PC-9 (cell line): ENCODE results near the gene PKIB. TPM values are rescaled to one million over a fixed set of nuclear protein-coding genes. Genes with fewer than 3 reads are reported as not detected.
A peak's percentile ranks its signal among the peaks of the same experiment; 100 is the strongest.

ENCODE experiments used
- BruUV-seq: library from RNA; stranded (reverse); fragments of 400-500 nt; replicated peaks from 2 replicates; lab custom pipeline; 2021; lab: Mats Ljungman, UMichigan
- CTCF ChIA-PET: fragments of 300-600 bp; sonication (Branson Sonifier 250); formaldehyde crosslinking; loops from one replicate; lab custom pipeline; 2022; ENCODE audit warnings: antibody characterized with exemption; lab: Charles Lee
- POLR2A ChIA-PET: fragments of 300-600 bp; sonication (Branson Sonifier 250); formaldehyde crosslinking; loops from one replicate; lab custom pipeline; 2022; ENCODE audit warnings: antibody characterized with exemption; ENCODE audit not compliant: unreplicated experiment; lab: Charles Lee
- DNase-seq, 2 experiments: peaks; one replicate each; pipeline versions ENCODE4 v3.0.0 to v3.0.0-alpha.2; 2015 to 2022; ENCODE audit warnings: mixed read lengths in 1 of 2
- H2AFZ ChIP-seq: fragments of 200-600 bp; sonication (generic); 2 replicates; pipeline ENCODE4 v1.8.1; 2017; ENCODE audit warnings: antibody characterized with exemption
- H3F3A ChIP-seq: fragments of 200-600 bp; sonication (generic); 2 replicates; pipeline ENCODE4 v1.8.1; 2017; ENCODE audit warnings: antibody characterized with exemption, mild to moderate bottlenecking, low read depth; ENCODE audit not compliant: insufficient read depth
- H3K27ac ChIP-seq: fragments of 200-600 bp; sonication (generic); 2 replicates; pipeline ENCODE4 v1.6.1; 2016; ENCODE audit warnings: mixed run types
- H3K27me3 ChIP-seq: fragments of 200-600 bp; sonication (generic); 2 replicates; pipeline ENCODE4 v1.6.1; 2016; ENCODE audit warnings: low read depth, mixed run types; ENCODE audit not compliant: insufficient read depth
- H3K36me3 ChIP-seq: fragments of 200-600 bp; sonication (generic); 2 replicates; pipeline ENCODE4 v1.6.1; 2016; ENCODE audit warnings: low read depth, mixed run types
- H3K4me1 ChIP-seq: fragments of 200-600 bp; sonication (generic); replicated peaks from 2 replicates; pipeline ENCODE4 v1.6.1; 2016; ENCODE audit warnings: mixed run types; ENCODE audit not compliant: insufficient read depth
- H3K4me2 ChIP-seq: fragments of 200-600 bp; sonication (generic); 2 replicates; pipeline ENCODE4 v1.6.1; 2017; ENCODE audit warnings: mixed run types
- H3K4me3 ChIP-seq: fragments of 200-600 bp; sonication (generic); 2 replicates; pipeline ENCODE4 v1.6.1; 2016; ENCODE audit warnings: mixed run types
- H3K79me2 ChIP-seq: fragments of 200-600 bp; sonication (generic); 2 replicates; pipeline ENCODE4 v1.6.1; 2017; ENCODE audit warnings: low read depth, mixed run types
- H3K9me2 ChIP-seq: fragments of 200-600 bp; sonication (generic); 2 replicates; pipeline ENCODE4 v1.8.1; 2017; ENCODE audit warnings: mild to moderate bottlenecking; ENCODE audit not compliant: insufficient read depth
- H3K9me3 ChIP-seq: fragments of 200-600 bp; sonication (generic); 2 replicates; pipeline ENCODE4 v1.8.1; 2016; ENCODE audit warnings: low read depth; ENCODE audit not compliant: insufficient read depth
- H4K20me1 ChIP-seq: fragments of 200-600 bp; sonication (generic); 2 replicates; pipeline ENCODE4 v1.8.1; 2017; ENCODE audit not compliant: insufficient read depth
- CTCF ChIP-seq: fragments of 200-600 bp; sonication (generic); conservative IDR thresholded peaks from 2 replicates; pipeline ENCODE4 v1.6.1; 2017; ENCODE audit warnings: mixed run types, antibody characterized with exemption, mild to moderate bottlenecking, moderate library complexity
- EZH2 ChIP-seq: fragments of 200-600 bp; sonication (generic); IDR thresholded peaks from 2 replicates; pipeline ENCODE4 v1.8.0; 2017; ENCODE audit warnings: antibody characterized with exemption, low read depth
- intact Hi-C: fragments of 100-400 bp; cut with micrococcal nuclease; formaldehyde crosslinking; loops from one replicate; pipeline ENCODE4 v1.10.0; 2022; ENCODE audit not compliant: unreplicated experiment
- total RNA-seq: library from RNA; stranded (reverse); gene quantifications from 2 replicates; pipeline ENCODE4 v1.2.3, GENCODE V29; 2021

Gene PKIB
- total RNA-seq, 1 experiment from 2014 or later: 7.0 TPM

- CTCF ChIA-PET: no interaction called here
- H3F3A ChIP-seq: no peaks in the 10 kb centered on the region
- POLR2A ChIA-PET: no interaction called here
- peaks cover 6% of the 10 kb centered on the region; the same call in 1 of the 2 replicates for H3K4me1 ChIP-seq
- no peak overlapping the region for H3K4me3 ChIP-seq
- no peak overlapping the region for H3K4me2 ChIP-seq
- no peaks in the 10 kb centered on the region; the same call in 1 of the 2 replicates for H3K9me3 ChIP-seq
- no peak for TF ChIP-seq EZH2
- TF ChIP-seq CTCF: no peak
- H3K36me3 ChIP-seq: no peaks in the 10 kb centered on the region
- H3K79me2 ChIP-seq: no peaks in the 10 kb centered on the region
- H3K27ac ChIP-seq: no peak overlapping the region
- H3K9me2 ChIP-seq: no peaks in the 10 kb centered on the region
- no peaks in the 10 kb centered on the region for H4K20me1 ChIP-seq
- intact Hi-C loops: no loop called here
- BruUV-seq: no TSS peak
- DNase-seq: no peak
- no peak overlapping the region for H2AFZ ChIP-seq
- H3K27me3 ChIP-seq: no peaks in the 10 kb centered on the region
Measured at GRCh38 chr6:122681705-122682104, 71.5 kb downstream of the PKIB start.

DNA sequence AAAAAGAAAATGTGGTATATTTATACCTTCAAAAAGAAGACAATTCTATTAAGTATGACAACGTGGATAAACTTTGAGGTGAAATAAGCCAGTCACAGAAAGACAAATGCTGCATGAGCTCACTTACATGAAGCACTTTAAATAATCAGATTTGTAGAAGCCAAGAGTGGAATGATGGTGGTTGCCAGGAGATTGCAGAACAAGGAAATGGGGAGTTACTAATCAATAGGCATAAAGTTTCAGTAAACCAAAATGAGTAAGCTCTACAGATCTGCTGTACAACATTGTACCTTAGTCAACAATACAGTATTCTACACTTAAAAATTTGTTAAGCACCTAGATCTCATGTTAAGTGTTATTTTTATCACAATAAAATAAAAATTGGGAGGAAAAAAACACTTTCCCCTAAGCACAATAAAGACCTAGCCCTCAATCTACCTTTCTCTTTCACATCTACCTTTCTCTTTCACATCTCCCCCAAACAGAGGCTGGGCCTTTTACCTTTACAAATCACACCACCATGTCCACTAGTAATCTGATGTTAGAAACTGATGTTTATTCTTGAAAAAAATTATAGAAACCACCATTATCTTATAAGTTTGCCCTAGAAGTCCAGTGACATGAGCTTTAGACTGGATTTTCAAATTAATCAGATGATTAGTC lies 73.9 kb downstream of the PKIB start:
- POLR2A ChIA-PET: no interaction called here
- Histone ChIP-seq H3K36me3 (no peaks in the 10 kb centered on the region), H3K4me1 (peaks cover 2% of the 10 kb centered on the region; the same call in 1 of the 2 replicates), H3K27ac (no peak overlapping the region), H2AFZ (no peak overlapping the region), H3K4me3 (no peak overlapping the region), H3K27me3 (no peaks in the 10 kb centered on the region), H4K20me1 (no peaks in the 10 kb centered on the region), H3K9me3 (no peaks in the 10 kb centered on the region; the same call in none of the 2 replicates), H3K9me2 (0 out of 2 replicates have a peak, but pooled peaks cover 4% of the 10 kb centered on the region), H3K4me2 (no peak overlapping the region), H3F3A (no peaks in the 10 kb centered on the region), H3K79me2 (no peaks in the 10 kb centered on the region)
- TF ChIP-seq CTCF (no peak), EZH2 (no peak)
- intact Hi-C loops: no loop called here
- BruUV-seq: no TSS peak
- CTCF ChIA-PET: no interaction called here
- DNase-seq: no peak

DNA sequence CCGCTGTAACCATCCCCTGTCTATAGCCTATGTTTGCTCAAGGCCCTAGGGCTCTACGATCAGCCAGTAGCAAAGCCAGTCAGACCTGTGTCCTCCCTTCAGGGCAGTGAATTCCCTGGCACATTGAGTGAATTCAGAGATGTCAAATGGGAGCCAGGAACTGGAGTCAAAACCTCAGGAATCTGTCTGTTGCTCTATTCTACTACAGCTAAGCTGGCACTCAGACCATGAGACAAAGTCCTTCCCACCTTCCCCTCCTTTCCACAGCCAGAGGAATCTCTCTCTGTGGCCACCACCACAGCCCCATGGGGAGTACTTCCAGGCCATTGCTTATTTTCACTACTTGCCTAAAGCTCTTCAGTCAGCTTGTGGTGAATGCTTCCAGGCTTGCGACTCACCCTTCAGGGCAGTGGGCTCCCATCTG lies 82.0 kb downstream of the PKIB start:
- Histone ChIP-seq H3K27ac (peak overlapping the region; percentile 28; the same call in 1 of the 2 replicates), H3K27me3 (no peaks in the 10 kb centered on the region), H3K4me2 (0 out of 2 replicates have a peak overlapping the region, but pooled peaks have one; percentile 9), H3F3A (peaks cover 18% of the 10 kb centered on the region), H3K79me2 (no peaks in the 10 kb centered on the region), H3K4me3 (no peak overlapping the region), H4K20me1 (no peaks in the 10 kb centered on the region), H3K9me2 (0 out of 2 replicates have a peak, but pooled peaks cover 2% of the 10 kb centered on the region), H3K4me1 (peaks cover 42% of the 10 kb centered on the region), H3K9me3 (peaks cover 6% of the 10 kb centered on the region; the same call in 1 of the 2 replicates), H2AFZ (0 out of 2 replicates have a peak overlapping the region, but pooled peaks have one; percentile 18), H3K36me3 (no peaks in the 10 kb centered on the region)
- no peak for TF ChIP-seq CTCF
- TF ChIP-seq EZH2: no peak
- DNase-seq: peak; percentile 18 to 74
- no TSS peak for BruUV-seq
- POLR2A ChIA-PET: no interaction called here
- intact Hi-C loops: no loop called here
- CTCF ChIA-PET: no interaction called here
